ENCODE results near the gene BTLA.
"Not testable (repeated sequence)": the region's sequence is repeated elsewhere in the genome, so short reads cannot be mapped to it uniquely, and the experiment has no call there.

Gene BTLA

DNA sequence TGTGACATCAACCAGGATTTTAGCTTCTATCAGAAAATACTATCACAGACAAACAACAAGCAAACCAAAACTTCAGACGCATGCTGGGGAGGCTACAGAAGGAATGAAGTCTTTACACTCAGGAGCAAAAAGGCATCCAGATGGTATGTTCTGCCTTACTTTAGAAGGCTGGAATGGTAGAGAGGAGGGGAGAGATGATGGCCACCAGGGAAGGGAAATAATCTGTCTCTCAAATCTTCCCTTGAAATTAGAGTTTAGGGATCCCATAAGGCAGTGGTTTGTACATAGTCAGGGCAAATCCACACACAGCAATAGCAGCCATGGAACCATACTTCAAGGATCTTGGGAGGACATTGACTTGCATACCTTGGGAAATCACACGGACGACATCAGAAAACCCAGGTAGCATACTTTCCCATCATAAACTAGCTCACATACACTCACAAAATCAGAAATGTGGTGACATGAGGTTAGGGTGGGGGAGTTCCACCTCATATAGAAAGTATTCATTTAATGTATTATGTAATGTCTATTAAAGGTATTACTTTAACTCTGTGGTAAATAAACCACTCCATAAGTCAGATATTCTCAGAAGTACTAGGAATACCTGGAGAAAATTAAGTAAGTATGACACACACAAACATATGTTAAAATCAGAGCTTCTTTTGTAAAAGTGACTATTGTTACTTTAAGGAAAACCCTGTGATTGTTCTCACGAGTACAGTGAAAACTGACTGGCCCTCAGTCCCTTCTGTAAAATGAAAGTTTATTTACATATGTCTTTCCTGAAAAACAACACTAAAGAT lies 9.4 kb downstream of the BTLA start:
- DNase-seq, result no peak

DNA sequence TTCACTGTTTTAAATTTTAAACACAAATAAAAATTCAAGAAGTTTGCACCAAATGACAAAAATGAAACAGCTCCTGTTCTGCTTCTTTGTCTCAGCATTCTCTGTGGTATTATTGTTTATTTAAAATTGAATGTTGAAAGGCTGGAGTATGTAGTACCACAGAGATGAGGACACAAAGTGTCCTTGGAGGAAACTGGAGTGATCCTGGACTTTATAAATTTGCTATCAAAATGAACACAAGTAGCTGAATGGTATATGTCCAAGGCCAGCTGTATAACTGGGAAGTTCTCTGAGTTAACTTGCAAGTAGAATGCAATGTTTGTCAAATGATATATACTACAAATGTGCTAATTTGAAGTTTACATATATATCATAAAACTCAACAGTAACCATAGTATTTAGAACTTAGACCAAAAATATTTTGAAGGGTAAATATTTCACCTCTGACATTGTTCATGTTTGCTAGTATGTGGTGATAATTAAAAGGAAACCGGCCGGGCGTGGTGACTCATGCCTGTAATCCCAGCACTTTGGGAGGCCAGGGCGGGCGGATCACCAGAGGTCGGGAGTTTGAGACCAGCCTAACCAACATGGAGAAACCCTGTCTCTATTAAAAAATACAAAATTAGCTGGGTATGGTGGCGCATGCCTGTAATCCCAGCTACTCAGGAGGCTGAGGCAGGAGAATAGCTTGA lies 12.3 kb downstream of the BTLA start:
- no peak for DNase-seq

DNA sequence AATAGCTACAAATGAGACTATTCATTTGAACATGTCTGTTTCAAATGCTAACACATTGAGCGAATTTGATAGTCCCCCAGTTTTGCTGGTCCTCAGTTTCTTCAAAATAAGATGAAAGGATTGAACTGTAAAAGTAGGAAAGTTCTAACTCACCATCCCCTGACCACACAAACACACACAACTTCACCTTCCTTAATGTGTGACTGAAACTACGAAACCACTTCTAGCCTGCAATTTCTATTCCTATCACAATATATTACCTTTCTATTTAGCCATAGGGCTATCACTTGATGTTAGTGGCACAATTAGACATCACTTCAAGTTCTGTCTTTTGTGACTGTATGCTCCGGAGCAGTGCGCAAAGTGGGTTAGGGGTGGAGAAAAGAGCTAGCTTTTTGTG lies 14.9 kb downstream of the BTLA start:
- DNase-seq, result no peak

DNA sequence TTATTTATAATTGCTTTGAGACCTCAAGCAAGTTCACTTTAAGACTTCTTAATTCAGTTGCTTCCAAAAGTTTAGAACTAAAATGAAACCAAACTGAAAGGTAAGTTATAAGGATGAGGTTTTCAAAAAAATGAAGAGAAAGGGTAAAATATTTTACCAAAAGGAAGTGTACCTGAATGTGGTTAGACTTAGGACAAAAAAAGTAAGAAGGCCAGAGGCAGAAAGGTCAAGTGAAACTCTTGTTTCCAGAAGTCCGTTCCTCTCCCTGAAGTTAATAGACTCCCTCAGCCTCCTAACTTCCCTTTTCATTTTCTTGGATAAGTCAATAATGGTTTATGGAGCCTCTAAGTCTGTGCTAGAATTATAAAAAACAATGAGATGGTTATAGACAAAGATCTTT lies 16.6 kb downstream of the BTLA start:
- DNase-seq, result no peak

DNA sequence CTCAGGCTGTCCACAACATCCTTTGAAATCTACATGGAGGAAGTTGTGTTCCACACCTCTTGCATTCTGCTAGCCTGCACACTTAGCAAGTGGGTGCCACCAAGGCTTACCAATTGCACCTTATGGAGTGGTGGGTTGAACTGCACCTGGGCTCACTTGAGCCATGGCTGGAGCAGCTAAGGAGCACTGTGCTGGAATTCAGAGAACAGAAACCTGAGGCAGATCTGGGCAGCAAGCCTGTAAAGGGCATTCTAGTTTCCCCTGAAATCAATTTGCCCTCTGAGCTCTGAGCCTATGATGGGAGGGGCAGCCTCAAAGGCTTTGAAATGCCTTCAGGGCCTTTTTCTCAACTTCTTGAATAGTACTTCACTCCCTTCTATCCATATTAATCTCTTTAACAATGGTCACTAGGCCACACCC lies 18.0 kb downstream of the BTLA start:
- DNase-seq, result no peak

DNA sequence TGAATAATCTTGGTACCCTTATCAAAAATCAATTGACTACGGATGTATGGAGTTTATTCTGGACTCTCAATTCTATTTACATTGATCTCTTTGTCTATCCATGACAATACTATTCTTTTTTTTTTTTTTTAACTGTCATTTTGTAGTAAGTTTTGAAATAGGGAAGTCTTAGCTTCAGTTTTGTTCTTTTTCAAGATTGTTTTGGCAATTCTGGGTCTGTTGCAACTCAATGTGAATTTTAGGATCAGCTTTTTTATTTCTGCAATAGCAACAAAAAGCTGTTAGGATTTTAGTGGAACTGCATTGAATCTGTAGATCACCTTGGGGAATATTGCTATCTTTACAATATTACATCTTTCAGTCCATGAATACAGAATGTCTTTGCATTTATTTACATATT lies 21.4 kb downstream of the BTLA start:
- DNase-seq, result no peak

DNA sequence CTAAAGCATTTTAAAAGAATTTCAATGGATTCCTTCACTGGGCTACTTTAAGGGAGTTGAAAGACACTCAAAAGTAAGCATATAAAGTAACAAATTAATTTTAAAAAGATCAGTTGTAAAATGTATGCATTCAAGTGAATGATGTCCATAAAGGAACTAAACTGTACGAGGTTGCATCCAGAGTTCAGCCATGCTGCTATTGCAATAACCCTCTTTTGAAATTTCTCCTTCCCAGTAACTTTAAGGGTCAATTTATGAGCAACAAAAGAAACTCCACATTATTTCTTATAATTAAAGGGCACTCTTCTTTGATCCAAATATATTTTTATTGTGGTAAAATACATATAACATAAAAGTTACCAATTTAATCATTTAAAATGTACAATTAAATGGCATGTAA lies 22.9 kb downstream of the BTLA start:
- no peak for DNase-seq

DNA sequence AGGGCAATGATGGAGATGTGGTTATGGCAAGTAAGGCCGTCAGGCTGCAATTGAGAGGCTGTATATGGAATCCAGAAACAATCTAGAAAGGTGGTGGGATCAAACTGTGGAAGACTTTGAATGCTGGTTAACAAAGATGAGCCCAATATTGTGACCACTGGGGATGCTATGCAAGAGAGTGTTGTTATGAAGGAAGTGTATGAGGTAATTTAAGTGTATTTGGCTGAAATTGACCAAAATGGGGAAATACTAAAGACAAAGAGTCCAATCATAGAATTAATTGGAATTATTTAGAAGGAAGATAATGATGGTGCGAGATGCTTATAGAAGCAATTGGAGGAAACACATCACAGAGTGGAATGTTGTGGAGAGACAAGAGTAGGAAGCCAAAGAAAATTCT lies 24.5 kb downstream of the BTLA start:
- no peak for DNase-seq

DNA sequence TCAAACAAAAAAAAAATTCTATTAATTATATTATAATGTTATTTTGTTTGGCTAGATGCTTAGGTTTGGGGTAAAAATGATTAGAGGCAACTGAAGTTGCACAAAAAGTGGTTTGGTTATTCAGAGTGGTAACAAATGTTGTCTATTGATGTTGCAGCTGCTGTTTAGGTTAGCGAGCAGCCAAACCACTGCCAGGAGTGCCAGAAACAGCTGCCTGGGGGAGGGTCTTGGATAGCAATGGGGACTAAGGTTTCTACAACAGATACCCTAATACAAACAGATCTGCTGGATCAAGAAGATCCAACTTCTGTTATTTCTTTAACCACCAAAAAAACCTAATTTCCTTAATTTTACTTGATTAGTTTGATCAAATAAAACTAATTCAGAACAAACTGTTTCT lies 26.6 kb downstream of the BTLA start:
- no peak for DNase-seq

DNA sequence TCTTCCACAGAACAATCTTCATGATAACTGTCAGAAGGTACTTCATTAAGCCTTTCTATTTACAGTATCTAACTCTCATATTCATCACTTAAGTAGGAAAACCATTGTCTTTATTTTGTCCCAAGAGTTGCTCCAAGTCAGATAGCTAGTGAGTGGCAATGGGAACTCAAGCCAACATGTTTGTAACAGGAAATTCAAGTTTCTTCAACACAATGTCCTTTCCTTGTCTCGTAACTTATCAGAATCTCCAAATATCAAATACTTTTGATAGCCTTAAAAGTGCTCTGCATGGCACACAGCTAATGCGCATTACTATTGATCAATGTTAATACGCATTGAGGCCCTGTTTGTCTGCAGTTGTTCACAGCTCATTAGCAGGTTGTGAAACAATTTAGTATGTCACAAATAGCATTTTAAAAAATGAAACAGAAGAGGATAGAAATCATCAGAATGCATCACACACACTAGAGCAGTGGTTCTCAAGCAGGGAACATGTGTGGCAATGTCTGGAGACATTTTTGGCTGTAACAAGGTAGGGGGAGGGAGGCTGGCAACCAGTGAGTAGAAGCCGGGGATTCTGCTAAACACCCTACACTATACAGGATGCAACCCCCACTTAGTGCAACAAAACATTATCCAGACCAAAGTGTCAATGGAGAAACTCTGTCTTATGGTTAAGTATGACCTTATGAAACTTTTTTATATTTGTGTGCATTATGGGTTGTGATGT lies 27.5 kb downstream of the BTLA start:
- no peak for DNase-seq

DNA sequence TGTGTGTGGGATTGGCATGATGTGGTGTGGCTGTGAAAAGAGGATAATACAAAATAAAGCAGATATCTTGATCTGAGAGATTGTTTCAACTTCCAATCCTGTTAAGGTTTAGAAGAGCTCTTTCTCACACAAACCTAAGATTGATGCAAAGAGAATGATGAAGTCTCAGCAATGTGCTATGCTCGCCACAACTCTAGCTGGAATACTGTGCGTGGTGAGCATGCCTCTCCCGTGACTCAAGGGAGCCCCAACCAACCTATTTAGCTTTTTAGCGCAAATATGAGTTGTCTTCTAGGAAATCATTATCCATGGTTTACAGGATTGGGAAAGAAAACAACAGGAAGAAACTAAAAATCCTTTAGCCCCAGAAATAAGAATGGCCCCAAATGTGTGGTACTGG lies 28.5 kb downstream of the BTLA start:
- DNase-seq, result no peak

DNA sequence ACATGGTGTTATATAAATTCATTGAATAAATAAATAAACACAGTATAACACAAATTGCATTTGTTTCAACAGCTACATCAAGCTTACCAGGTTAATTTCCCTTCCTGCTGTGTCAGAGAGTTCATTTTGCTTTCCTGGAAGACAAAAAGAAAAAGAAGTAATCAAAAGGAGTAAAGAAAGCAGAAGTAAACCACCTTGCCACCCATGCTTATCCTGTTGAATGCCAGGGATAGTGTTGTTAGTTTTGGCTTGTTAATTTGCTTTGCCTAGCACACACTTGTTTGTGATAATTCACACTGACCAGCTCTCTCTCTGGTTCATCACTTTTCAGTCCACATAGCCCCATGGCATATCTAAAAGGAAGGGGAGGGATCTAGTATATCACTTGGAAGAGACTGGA lies 29.6 kb downstream of the BTLA start:
- DNase-seq, result no peak

DNA sequence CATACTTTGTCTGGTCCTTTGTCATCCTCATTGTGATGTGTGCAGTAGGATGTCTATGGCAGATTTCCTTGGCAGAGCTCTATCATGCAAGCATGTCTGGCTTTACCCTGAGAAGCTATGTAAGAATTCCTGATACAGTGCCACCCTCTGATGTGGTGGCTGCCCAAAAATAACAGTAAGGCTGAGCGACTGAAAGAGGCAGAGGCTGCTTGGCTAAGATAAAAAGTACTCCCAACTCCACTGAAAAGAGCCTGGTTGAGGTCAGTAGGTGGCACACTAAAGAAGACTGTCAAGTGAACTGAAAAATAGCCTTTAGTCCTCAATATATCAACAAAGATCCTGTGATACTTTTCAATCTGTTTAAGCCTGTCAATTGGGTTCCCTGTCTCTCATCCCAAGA lies 31.7 kb downstream of the BTLA start:
- no peak for DNase-seq

DNA sequence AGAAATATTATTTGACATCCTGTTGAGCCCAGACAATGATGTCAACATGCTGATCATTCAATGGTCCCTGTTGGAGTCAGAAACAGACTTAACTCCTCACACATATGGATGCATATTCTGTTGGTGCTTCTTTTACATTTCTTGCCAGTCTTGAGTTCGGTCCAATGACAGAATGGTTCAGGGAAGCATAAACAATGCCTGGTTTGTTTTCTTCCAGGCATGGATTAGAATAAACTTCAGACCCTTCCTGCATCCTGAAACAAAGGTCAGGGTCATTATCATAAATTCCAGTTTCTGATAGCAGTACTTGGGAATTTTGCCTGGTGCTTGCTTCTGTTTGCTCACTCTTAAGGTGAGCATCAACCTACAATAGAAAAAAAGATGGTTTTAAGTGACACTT lies 33.3 kb downstream of the BTLA start:
- no peak for DNase-seq

DNA sequence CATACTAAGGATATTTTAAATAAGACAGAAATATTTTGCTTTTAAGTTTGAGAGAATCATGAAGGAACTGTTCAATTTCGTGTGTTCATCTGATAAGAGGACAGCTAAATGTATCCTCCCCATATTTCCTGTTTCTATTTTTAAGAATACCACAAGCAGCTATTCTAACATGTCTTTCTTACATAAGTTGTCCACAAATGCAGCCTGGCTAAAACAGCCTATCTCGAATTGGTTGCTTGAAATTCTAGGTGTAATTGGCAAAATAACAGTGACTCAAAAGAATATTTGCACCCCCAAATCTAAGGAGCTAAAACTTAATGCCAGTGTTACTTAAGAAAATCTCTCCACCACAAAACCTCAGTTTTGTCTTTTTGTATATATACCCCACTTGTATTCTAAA lies 35.0 kb downstream of the BTLA start:
- no peak for DNase-seq

DNA sequence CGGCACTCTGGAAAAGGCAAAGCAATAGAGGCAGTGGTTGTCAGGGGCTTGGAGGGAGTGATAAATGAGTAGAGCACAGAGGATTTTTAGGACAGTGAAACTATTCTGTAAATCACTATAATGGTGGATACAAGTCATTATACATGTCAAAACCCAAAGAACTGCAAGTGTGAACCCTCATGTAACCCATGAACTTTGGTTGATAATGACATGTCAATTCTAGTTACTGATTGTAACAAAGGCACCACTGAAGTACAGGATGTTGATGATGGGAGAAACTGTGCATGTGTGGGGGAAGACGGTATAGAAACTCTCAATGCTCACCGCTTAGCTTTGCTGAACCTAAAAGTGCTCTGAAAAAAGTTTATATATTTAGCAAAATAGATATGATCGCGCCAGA lies 36.0 kb downstream of the BTLA start:
- no peak for DNase-seq

DNA sequence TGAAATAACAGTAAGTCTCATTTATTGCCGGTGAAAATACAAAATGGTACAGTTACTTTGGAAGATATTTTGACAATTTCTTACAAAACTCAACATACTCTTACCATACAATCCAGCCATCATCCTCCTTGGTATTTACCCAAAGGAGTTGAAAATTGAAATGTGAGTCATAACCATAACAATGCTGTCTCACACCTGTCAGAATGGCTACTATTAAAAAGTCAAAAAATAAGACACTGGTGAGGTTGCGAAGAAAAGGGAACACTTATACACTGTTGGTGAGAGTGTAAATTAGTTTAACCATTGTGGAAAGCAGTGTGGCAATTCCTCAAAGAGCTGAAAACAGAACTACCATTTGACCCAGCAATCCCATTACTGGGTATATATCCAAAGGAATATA lies 37.5 kb downstream of the BTLA start:
- DNase-seq, result not testable (repeated sequence)

DNA sequence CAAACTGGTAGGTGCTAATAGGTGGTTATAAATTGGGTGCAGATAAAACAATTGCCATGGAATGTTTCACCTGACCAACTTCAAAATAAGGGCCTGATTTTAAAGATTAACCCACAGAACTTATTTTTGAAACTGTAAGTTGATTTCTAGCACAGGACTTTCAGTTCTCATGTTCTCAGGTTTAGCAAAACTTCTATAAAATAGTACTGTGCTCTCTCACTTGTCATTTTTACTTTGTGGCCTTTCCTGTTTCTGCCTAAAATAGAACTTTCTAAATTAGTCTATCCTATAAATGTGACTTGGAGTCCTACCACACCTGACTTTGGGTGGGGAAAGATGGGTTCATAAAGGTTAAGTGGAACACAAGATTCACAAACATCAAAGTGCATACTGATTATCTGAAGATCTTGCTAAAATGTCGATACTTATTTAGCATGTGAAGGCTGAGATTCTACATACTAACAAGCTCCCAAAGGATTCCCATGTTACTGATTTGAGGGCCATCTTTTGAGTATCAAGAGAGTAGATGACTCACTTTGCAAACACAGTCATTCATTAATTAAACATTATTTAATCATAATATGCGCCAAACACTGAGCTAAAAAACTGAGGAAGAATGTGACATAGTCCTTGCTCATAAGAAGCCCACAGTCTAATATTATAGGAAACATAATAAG lies 38.6 kb downstream of the BTLA start:
- DNase-seq, result no peak

DNA sequence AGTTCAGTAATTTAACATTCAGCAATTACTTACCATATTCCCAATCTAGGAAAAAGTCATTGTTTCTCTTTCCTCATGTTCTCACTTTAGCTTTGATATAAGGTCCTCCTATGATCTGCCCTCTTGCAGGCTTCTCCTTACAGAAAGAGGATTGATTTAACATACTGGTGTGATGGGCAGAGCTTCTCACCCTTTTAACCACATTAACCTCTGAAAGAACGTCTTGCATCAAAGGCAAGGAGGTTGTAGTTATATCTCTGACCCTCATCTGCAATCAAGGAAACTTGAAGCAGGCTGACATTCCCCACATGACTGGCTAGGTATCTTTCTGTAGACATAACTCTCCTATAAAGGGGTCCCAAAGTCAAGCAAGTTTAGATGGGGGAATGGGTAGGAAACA lies 39.5 kb downstream of the BTLA start:
- DNase-seq, result no peak

DNA sequence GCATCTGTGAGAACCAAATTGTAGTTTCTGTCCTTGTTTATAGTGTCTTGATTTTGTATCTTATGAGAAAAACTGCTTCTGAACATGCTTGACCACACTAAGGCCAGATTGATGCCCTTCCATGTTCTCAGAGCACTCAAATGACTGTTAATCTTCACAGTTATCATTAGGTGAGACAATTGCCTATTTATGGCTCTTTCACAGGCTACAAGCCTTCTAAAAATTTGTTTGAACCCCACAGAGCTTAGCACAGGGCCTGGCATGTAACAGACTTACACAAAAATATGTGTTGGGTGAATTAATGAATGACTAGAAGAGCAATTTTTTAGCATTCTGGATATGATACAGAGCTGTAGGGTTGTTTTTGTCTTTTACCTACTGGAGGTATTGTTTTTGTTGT lies 43.1 kb downstream of the BTLA start:
- no peak for DNase-seq

DNA sequence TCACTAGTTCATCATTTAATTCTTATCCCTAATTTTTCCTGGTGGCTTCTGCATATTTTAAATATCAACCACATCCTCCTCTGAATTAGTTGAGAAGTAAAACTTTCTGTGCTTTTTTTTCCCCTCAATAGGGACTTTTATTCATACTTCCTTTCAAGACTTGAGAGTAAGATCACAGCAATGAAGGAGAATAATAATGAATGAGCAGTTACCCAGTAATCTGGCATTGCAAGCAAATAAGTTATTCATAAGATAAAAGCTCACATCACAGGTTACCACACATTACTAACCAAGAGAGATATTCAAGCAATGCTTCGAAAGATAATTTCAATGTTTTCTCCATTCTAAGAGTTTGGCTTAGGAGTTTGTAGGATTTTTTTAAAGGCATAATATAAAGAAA lies 50.3 kb downstream of the BTLA start:
- DNase-seq, result no peak

DNA sequence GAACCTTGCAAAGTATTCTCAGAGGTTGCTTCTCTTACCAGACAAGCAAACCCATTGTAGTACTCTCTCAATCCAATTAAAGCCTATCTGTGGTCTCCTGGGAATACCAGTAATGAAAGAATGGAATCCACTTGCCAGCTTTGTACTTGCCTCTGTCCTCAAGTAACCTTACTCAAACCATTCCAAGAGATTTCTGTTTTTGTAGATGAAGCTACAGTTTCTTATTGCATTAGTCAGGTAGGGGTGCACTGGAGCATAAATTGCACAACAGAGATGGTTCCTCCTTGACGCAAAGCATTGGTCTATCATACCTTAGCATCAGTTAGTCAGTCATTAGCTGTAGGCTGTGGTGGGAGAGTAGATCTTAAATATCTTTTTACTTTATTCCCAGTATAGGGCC lies 52.9 kb downstream of the BTLA start:
- no peak for DNase-seq

DNA sequence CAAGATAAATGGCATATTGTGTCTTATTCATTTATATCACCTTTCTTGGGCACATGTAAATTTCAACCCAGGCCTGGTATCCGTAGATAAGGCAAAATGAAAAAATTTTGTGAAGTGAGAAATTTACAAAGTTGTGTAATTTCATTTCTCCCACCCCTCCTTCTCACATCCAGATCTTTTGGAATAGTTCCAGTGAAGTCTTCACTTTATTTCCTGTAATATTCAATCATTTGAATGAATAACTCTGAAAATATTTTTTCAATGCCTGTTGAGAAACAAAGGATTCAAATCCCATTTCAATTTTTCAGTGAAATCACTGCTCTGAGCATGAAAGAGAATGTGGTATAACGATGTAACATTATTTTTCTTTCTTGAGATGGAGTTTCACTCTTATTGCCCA lies 53.4 kb downstream of the BTLA start:
- no peak for DNase-seq
